ENCODE measurements around the gene CLTB. TPM values are rescaled to one million over a fixed set of nuclear protein-coding genes. Genes with fewer than 3 reads are reported as not detected.
A peak's percentile ranks its signal among the peaks of the same experiment; 100 is the strongest.

Gene CLTB
- total RNA-seq, 2 experiments from 2014 or later = 69.5 to 73.2 TPM

GRCh38 chr5:176401281-176402205 is 14.8 kb downstream of the CLTB start:
- H3K27ac ChIP-seq (ENCODE audit: low read depth in 1 of 2, low read length in 2 of 2) = no peak overlapping the region
- peaks cover 25% of the 10 kb centered on the region for H3K36me3 ChIP-seq (ENCODE audit: insufficient read depth, low read length)
- H3K36me3 Mint-ChIP-seq (ENCODE audit: low read depth) = peaks cover 46% of the 10 kb centered on the region
- H3K9me3 Mint-ChIP-seq = no peaks in the 10 kb centered on the region
- no peak for ATAC-seq (ENCODE audit: poor library complexity)
- no peaks in the 10 kb centered on the region for H3K27me3 Mint-ChIP-seq
- H3K9me3 ChIP-seq (ENCODE audit: control insufficient read depth in 1 of 2, insufficient read depth in 1 of 2, low read length in 2 of 2) = no peaks in the 10 kb centered on the region
- H3K4me1 Mint-ChIP-seq (ENCODE audit: low read depth) = no peaks in the 10 kb centered on the region
- no peak for DNase-seq
- peaks cover 3% of the 10 kb centered on the region for H3K4me1 ChIP-seq (ENCODE audit: insufficient read depth, low read length)
- no peak overlapping the region for H3K4me3 Mint-ChIP-seq
- TF ChIP-seq, protein P1, sequence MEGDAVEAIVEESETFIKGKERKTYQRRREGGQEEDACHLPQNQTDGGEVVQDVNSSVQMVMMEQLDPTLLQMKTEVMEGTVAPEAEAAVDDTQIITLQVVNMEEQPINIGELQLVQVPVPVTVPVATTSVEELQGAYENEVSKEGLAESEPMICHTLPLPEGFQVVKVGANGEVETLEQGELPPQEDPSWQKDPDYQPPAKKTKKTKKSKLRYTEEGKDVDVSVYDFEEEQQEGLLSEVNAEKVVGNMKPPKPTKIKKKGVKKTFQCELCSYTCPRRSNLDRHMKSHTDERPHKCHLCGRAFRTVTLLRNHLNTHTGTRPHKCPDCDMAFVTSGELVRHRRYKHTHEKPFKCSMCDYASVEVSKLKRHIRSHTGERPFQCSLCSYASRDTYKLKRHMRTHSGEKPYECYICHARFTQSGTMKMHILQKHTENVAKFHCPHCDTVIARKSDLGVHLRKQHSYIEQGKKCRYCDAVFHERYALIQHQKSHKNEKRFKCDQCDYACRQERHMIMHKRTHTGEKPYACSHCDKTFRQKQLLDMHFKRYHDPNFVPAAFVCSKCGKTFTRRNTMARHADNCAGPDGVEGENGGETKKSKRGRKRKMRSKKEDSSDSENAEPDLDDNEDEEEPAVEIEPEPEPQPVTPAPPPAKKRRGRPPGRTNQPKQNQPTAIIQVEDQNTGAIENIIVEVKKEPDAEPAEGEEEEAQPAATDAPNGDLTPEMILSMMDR (IDR thresholded peaks at IDR 0.05) = no peak
- intact Hi-C loops (cut with DNase I, micrococcal nuclease) = no loop called here
- H3K27me3 ChIP-seq (ENCODE audit: control insufficient read depth in 1 of 2, insufficient read depth in 2 of 2, low read length in 2 of 2) = no peaks in the 10 kb centered on the region
- H3K4me3 ChIP-seq (ENCODE audit: low read length) = no peak overlapping the region
- CTCF ChIA-PET = no interaction called here
- no peak overlapping the region for H3K27ac Mint-ChIP-seq
- POLR2A ChIA-PET = no interaction called here

- Mint-ChIP-seq H3K27me3 (no peaks in the 10 kb centered on the region), H3K36me3 (ENCODE audit: low read depth) (peaks cover 42% of the 10 kb centered on the region), H3K4me3 (no peak overlapping the region), H3K4me1 (ENCODE audit: low read depth) (no peaks in the 10 kb centered on the region), H3K27ac (no peak overlapping the region), H3K9me3 (no peaks in the 10 kb centered on the region)
- TF ChIP-seq, protein P1 (IDR thresholded peaks at IDR 0.05) = no peak
- CTCF ChIA-PET = interaction anchor here (1.0 kb wide), 1 partner anchor 142 kb away, joined by 3 read pairs; no protein-coding TSS in a partner anchor
- Histone ChIP-seq H3K4me3 (ENCODE audit: low read length) (no peak overlapping the region), H3K27me3 (ENCODE audit: control insufficient read depth in 1 of 2, insufficient read depth in 2 of 2, low read length in 2 of 2) (no peaks in the 10 kb centered on the region), H3K36me3 (ENCODE audit: insufficient read depth, low read length) (peaks cover 22% of the 10 kb centered on the region), H3K9me3 (ENCODE audit: control insufficient read depth in 1 of 2, insufficient read depth in 1 of 2, low read length in 2 of 2) (no peaks in the 10 kb centered on the region), H3K27ac (ENCODE audit: low read depth in 1 of 2, low read length in 2 of 2) (no peak overlapping the region), H3K4me1 (ENCODE audit: insufficient read depth, low read length) (no peaks in the 10 kb centered on the region)
- intact Hi-C loops (cut with DNase I, micrococcal nuclease) = no loop called here
- ATAC-seq (ENCODE audit: poor library complexity) (no peak), DNase-seq (peak in 1 of 14 experiments; percentile 11)
- POLR2A ChIA-PET = no interaction called here
Observed at GRCh38 chr5:176400382-176401156, 15.8 kb downstream of the CLTB start.

DNA sequence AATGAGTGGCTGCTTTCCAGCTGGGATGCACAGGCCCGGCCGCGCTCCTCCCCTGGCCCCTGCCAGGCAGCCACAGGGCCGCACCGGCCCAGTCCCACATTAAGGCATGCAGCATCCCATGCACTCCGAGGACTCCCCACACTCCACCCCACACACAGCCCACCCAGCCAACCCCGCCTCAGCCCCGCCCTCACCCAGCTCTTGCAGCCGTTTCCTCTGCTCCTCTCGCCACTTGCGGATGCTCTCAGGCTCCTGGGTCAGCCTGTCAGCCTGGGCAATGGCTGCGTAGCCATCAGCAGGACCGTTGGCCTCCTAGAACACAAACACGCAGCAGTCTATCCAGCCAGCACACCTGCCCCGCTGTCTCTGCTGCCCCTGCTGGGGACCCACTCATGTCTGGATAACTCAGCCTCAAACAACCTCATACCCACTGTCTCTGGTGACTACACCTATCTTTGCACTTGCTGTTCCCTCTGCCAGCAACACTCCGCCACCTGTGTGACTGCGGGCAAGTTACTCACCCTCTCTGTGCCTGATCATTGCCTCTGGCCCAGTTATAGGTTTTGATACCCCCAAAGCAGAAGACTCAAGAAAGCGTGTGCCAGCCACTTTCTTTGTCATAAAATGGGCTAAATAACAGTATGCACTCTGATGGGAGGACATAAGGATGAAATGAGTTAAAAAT is 18.5 kb downstream of the CLTB start:
- TF ChIP-seq, protein P1 (IDR thresholded peaks at IDR 0.05) = no peak
- H3K27me3 Mint-ChIP-seq = no peaks in the 10 kb centered on the region
- ATAC-seq (ENCODE audit: poor library complexity) (no peak), DNase-seq (peak in 1 of 14 experiments; percentile 8)
- intact Hi-C loops (cut with DNase I, micrococcal nuclease) = no loop called here
- H3K4me3 Mint-ChIP-seq = no peak overlapping the region
- H3K27ac ChIP-seq (ENCODE audit: low read depth in 1 of 2, low read length in 2 of 2) = no peak overlapping the region
- H3K9me3 ChIP-seq (ENCODE audit: control insufficient read depth in 1 of 2, insufficient read depth in 1 of 2, low read length in 2 of 2) = peaks cover 0 to under 1% of the 10 kb centered on the region in 2 experiments
- H3K9me3 Mint-ChIP-seq = no peaks in the 10 kb centered on the region
- no peaks in the 10 kb centered on the region for H3K4me1 ChIP-seq (ENCODE audit: insufficient read depth, low read length)
- H3K36me3 Mint-ChIP-seq (ENCODE audit: low read depth) = peaks cover 48% of the 10 kb centered on the region
- H3K27ac Mint-ChIP-seq = peak overlapping the region; percentile 50
- H3K4me3 ChIP-seq (ENCODE audit: low read length) = no peak overlapping the region
- ChIA-PET POLR2A (no interaction called here), CTCF (no interaction called here)
- H3K27me3 ChIP-seq (ENCODE audit: control insufficient read depth in 1 of 2, insufficient read depth in 2 of 2, low read length in 2 of 2) = no peaks in the 10 kb centered on the region
- peaks cover 24% of the 10 kb centered on the region for H3K36me3 ChIP-seq (ENCODE audit: insufficient read depth, low read length)
- H3K4me1 Mint-ChIP-seq (ENCODE audit: low read depth) = no peaks in the 10 kb centered on the region
